Mucosa of descending colon (tissue), 3 donors: ENCODE measurements around the gene KCNA5. TPM values are rescaled to one million over a fixed set of nuclear protein-coding genes. Genes with fewer than 3 reads are reported as not detected.

Source experiments
- ATAC-seq: fragments of 200-7000 bp; cut with Tn5 transposase; one replicate; pipeline ENCODE4 v1.9.1; 2020; ENCODE audit warnings: mild to moderate bottlenecking, moderate library complexity
- DNase-seq, 3 donors: peaks; one replicate each; pipeline ENCODE4 v3.0.0-alpha.2; 2020
- H3K36me3 ChIP-seq: fragments of 200-600 bp; one replicate; pipeline ENCODE4 v1.8.0; 2021; ENCODE audit warnings: low read depth, mild to moderate bottlenecking
- H3K4me1 ChIP-seq: fragments of 200-600 bp; one replicate; pipeline ENCODE4 v1.8.0; 2021; ENCODE audit warnings: low read depth, mild to moderate bottlenecking
- H3K4me3 ChIP-seq: fragments of 200-600 bp; one replicate; pipeline ENCODE4 v1.8.0; 2021; ENCODE audit warnings: mild to moderate bottlenecking
- H3K9me3 ChIP-seq: fragments of 200-600 bp; one replicate; pipeline ENCODE4 v1.8.0; 2021; ENCODE audit warnings: mild to moderate bottlenecking
- intact Hi-C, 2 donors: fragments of 100-400 bp; cut with DNase I in 1 of 2; cut with micrococcal nuclease in 1 of 2; formaldehyde crosslinking; loops; one replicate each; pipeline versions ENCODE4 v1.11.0 to v1.11.1; 2022; cut with DNase I, micrococcal nuclease
- total RNA-seq, 3 donors: library from RNA; stranded (reverse); fragmentation: NEBNext Ultra II Directional in 2 of 3; extraction: Animal tissue kit (Norgen Biotek cat#: 25700) in 2 of 3; gene quantifications; one replicate each; pipeline versions ENCODE4 v1.2.1 to v1.2.4, GENCODE V29; 2021 to 2023
- TF ChIP-seq, protein P1 (sequence below): fragments of 200-600 bp; IDR thresholded peaks from one replicate; pipeline ENCODE4 v1.8.0; 2022; ENCODE audit warnings: antibody characterized with exemption, mild to moderate bottlenecking
- donor health status: DM: no; HTN: no; CAD: no; lungs with moderate emphysema.
- donor health status: DM: no; HTN: no; CAD: no.
- donor health status: DM: no; HTN: yes; CAD: no.

The KCNA5 gene
- total RNA-seq, 3 donors from 2014 or later, result 0.20 to 10.8 (median 0.22) TPM

DNA sequence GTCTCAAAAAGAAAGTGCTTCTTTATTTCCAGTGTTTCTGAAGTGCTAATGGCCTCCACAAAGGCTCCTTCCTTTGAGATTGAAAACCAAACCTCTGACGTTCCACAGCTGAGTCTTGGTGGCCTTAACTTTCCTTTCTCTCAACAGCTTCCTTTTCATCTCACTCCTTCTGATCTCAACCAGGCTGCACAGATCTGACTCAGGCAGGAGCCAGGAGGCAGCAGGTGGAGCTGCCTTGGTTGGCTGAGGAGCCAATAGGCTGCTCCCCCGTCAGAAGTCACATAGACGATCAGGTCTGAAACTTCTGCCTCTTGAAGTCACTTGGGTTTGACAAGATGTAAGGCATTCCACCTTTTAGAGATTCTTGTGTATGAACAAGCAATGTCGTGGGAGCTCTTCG, 9.1 kb upstream of the KCNA5 start:
- Histone ChIP-seq H3K4me3 (no peak overlapping the region), H3K36me3 (no peaks in the 10 kb centered on the region), H3K9me3 (no peaks in the 10 kb centered on the region), H3K4me1 (no peaks in the 10 kb centered on the region)
- TF ChIP-seq, protein P1, sequence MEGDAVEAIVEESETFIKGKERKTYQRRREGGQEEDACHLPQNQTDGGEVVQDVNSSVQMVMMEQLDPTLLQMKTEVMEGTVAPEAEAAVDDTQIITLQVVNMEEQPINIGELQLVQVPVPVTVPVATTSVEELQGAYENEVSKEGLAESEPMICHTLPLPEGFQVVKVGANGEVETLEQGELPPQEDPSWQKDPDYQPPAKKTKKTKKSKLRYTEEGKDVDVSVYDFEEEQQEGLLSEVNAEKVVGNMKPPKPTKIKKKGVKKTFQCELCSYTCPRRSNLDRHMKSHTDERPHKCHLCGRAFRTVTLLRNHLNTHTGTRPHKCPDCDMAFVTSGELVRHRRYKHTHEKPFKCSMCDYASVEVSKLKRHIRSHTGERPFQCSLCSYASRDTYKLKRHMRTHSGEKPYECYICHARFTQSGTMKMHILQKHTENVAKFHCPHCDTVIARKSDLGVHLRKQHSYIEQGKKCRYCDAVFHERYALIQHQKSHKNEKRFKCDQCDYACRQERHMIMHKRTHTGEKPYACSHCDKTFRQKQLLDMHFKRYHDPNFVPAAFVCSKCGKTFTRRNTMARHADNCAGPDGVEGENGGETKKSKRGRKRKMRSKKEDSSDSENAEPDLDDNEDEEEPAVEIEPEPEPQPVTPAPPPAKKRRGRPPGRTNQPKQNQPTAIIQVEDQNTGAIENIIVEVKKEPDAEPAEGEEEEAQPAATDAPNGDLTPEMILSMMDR, result no peak
- DNase-seq (no peak), ATAC-seq (no peak)
- intact Hi-C loops, result no loop called here

DNA sequence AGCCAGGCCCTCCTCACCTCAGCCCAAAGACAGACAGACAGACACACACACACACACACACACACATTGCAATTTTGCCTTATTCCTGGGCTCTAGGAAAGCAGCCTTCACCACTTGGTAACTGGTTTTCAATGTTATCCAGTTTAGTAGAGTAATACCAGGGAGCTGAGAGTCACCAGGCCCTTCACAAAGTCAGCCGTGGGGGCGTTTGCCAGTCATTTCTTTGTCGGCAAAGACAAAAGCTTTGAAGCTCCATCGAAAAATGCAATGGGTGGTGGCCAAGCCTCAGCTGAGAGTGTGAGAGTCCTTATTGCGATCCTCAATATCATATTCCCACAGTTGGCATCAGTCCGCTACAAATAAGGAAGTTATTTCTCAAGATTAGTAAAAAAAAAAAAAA, 8.1 kb upstream of the KCNA5 start:
- no peaks in the 10 kb centered on the region for H3K9me3 ChIP-seq
- intact Hi-C loops, result no loop called here
- ATAC-seq (no peak), DNase-seq (no peak)
- no peak overlapping the region for H3K4me3 ChIP-seq
- no peaks in the 10 kb centered on the region for H3K4me1 ChIP-seq
- TF ChIP-seq, protein P1, result no peak
- H3K36me3 ChIP-seq, result no peaks in the 10 kb centered on the region

DNA sequence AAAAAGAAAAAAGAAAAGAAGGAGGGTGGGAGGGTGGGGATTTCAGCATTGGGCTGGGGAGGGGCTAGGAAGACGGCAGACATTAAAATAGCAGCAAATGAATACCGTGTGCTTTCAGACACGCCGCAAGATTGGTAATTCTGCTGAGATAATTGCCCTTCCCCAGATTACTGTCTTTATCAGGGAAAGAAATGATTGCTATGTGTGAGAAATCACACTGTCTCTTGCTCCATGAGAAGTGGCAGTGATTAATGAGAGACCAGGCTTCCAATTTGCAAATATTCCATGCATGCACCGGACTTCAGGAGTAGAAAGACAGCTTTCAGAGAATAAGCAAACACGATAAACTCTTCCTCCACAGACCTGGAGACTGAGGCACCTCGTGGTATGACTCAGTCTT, 7.6 kb upstream of the KCNA5 start:
- TF ChIP-seq, protein P1, result no peak
- no peaks in the 10 kb centered on the region for H3K4me1 ChIP-seq
- H3K9me3 ChIP-seq, result no peaks in the 10 kb centered on the region
- no peaks in the 10 kb centered on the region for H3K36me3 ChIP-seq
- ATAC-seq (no peak), DNase-seq (no peak)
- intact Hi-C loops, result no loop called here
- H3K4me3 ChIP-seq, result no peak overlapping the region

DNA sequence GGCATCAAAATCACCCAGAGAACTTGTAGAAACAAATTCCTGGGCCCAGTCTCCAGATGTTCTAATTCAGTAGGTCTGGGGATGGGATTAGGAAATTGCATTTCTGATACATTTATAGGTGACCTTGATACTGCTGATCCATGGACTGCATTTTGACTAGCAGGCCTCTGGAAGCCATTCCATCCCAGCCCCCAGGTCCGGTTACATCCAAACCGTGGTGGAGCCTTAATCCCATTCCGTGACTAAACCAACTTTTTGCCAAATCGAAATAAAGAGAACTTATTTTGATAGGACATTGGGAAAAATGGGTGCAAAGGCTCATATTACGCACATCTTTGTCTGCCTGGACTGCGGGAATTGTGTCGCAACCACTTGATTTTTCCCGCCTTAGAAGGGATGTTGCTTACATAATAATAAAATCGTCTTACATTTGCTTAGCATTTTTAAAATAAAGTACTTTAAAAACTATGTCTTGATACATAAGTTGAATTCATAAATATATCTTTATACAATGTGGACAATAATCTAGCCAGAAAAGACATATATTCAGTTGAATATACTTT, 5.8 kb upstream of the KCNA5 start:
- TF ChIP-seq, protein P1, result no peak

DNA sequence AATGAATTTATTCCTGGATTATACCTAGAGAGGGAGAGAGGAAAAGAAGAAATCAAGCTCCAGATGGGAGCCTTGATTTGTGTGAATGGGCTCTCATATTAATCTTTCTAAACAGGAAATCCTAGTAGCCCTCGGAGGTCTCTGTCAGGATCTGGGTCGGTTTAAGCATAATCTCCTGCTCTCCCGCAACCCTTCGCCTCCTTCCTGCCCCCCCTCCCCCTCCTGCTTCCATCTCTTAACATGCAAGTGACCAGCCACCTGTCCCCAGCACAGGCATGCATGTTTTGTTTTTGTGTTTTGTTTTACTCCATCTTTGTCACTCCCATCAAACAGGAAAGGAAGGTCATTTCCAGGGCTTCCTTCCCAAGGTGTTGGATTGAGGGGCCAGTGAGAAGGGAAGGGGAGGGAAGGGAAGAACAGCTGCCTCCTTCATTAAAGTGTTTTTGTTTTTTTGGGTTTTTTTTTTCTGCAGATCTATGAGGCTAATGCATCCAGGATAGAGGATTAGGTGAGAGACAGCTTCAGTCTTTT, 4.8 kb upstream of the KCNA5 start:
- no peak overlapping the region for H3K4me3 ChIP-seq
- TF ChIP-seq, protein P1, result no peak
- H3K9me3 ChIP-seq, result no peaks in the 10 kb centered on the region
- intact Hi-C loops, result no loop called here
- ATAC-seq, result no peak
- no peak for DNase-seq
- H3K4me1 ChIP-seq, result no peaks in the 10 kb centered on the region
- H3K36me3 ChIP-seq, result no peaks in the 10 kb centered on the region

More for the DNA sequence above, 5.8 kb upstream of the KCNA5 start:
- ATAC-seq (no peak), DNase-seq (no peak)
- H3K36me3 ChIP-seq, result no peaks in the 10 kb centered on the region
- no peaks in the 10 kb centered on the region for H3K9me3 ChIP-seq
- H3K4me1 ChIP-seq, result no peaks in the 10 kb centered on the region
- H3K4me3 ChIP-seq, result no peak overlapping the region
- intact Hi-C loops, result no loop called here

DNA sequence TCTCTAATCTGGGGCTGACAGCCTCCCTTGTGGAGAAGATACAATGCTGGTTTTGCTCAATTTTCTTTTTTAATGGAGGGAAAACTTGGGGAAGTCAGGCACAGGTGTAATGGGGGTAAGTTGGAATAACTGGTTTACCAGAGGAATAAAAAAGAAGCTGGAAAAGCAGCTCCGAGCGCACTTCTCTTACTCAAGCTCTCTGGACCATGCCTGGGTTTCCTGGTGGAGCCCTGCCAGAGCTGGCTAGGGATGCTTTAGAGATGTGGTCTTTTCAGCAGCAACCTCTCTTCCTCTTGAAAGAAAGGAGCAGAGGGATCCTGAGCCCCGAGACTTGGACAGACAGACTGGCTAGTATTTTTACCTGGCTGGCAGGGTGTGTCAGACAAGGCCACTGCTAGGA, 3.9 kb upstream of the KCNA5 start:
- DNase-seq, result no peak
- intact Hi-C loops, result no loop called here
- H3K36me3 ChIP-seq, result no peaks in the 10 kb centered on the region
- no peak overlapping the region for H3K4me3 ChIP-seq
- ATAC-seq, result no peak
- TF ChIP-seq, protein P1, result no peak
- no peaks in the 10 kb centered on the region for H3K9me3 ChIP-seq
- no peaks in the 10 kb centered on the region for H3K4me1 ChIP-seq
